Upper lobe of right lung (tissue), 1 donor: Measurements from ENCODE around the gene TMEM72. TPM values are rescaled to one million over a fixed set of nuclear protein-coding genes. Genes with fewer than 3 reads are reported as not detected.
A peak's percentile ranks its signal among the peaks of the same experiment; 100 is the strongest.

Source experiments
- ATAC-seq: fragments of 200-7000 bp; cut with Tn5 transposase; one replicate; pipeline ENCODE4 v1.9.1; 2020; ENCODE audit warnings: mild to moderate bottlenecking, moderate library complexity
- DNase-seq: peaks from one replicate; pipeline ENCODE4 v3.0.0-alpha.2; 2020
- H3K27ac ChIP-seq: fragments of 200-600 bp; one replicate; pipeline ENCODE4 v1.8.0; 2022
- H3K27me3 ChIP-seq: fragments of 200-600 bp; one replicate; pipeline ENCODE4 v1.8.0; 2022; ENCODE audit warnings: mild to moderate bottlenecking
- H3K36me3 ChIP-seq: fragments of 200-600 bp; one replicate; pipeline ENCODE4 v1.8.0; 2022
- H3K4me1 ChIP-seq: fragments of 200-600 bp; one replicate; pipeline ENCODE4 v1.8.0; 2022
- H3K4me3 ChIP-seq: fragments of 200-600 bp; one replicate; pipeline ENCODE4 v1.8.0; 2022; ENCODE audit warnings: mild to moderate bottlenecking
- H3K9me3 ChIP-seq: fragments of 200-600 bp; one replicate; pipeline ENCODE4 v1.8.0; 2022
- CTCF ChIP-seq: fragments of 200-600 bp; IDR thresholded peaks from one replicate; pipeline ENCODE4 v1.8.0; 2022; ENCODE audit warnings: antibody characterized with exemption
- intact Hi-C: fragments of 100-400 bp; cut with DNase I; formaldehyde crosslinking; loops from one replicate; pipeline ENCODE4 v1.11.0; 2022
- total RNA-seq: library from RNA; stranded (reverse); fragmentation: NEBNext Ultra II Directional; extraction: Animal tissue kit (Norgen Biotek cat#: 25700); gene quantifications from one replicate; pipeline ENCODE4 v1.2.1, GENCODE V29; 2021
- donor health status: DM: no; HTN: yes; CAD: no; lungs with severe emphysema.

The TMEM72 gene
- total RNA-seq, 1 donor from 2014 or later: not detected

DNA sequence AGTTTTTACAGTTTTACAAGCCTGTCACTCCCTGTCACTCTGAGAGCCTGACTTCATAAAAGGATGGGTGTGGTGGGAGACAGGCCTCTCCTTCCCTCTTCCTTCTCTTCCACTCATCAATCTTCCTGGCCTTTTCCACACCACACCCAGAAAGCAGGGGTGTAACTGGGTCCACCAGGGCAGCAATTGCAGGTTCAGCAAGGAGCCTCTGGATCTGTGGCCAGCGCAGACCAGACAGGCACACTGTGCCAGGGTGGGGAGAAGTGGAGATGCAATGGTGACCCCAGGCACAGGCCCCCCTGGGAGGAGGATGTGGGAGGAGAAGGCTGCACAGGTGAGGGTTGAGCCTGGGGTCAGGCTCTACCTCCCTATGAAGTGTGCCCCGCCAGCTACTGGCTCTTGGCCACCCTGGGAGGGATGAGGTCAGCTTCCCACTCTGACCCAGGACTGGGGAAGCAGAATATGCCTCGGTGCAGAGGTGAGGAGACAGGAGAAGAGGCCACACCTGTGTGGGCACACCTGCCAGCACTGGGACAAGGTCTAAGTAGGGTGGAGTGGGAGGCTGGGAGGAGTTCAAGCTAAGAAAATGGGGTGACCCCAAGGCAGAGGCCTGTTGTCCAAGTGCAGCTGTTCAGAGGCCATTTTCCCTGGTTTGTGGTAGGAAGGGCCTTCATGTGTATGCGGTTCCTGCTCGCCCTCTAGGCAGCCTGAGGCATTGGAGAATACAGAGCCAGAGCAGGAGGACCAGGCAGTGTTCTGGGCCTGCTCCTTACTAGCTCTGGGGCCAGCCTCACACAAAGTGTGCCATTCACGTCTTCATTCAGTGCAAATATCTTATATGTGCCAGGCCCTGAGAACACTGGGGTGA is 20.2 kb upstream of the TMEM72 start:
- peak; percentile 9 for ATAC-seq

DNA sequence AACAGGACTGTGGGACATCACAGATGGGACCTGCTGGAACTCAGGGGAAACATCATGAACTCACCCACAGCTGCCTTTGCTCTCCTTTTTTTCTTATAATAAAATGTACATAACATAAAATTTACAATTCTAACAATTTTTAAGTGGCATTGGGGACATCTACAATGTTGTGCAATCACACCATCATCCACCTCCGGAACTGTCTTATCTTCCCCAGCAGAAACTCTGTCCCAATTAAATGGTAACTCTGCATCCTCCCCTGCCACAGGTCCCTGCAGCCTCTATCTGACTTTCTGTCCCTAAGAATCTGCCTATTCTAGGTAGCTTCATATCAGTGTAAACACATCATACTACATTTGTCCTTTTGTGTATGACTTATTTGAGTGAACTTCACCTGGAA is 19.4 kb upstream of the TMEM72 start:
- Histone ChIP-seq H3K27me3 (no peaks in the 10 kb centered on the region), H3K4me1 (no peaks in the 10 kb centered on the region), H3K9me3 (no peaks in the 10 kb centered on the region), H3K27ac (no peak overlapping the region), H3K4me3 (no peak overlapping the region), H3K36me3 (no peaks in the 10 kb centered on the region)
- ATAC-seq (no peak), DNase-seq (no peak)
- intact Hi-C loops: no loop called here
- TF ChIP-seq CTCF: no peak

More for the DNA sequence above, 20.2 kb upstream of the TMEM72 start:
- no peak for DNase-seq
- intact Hi-C loops: no loop called here
- no peak for TF ChIP-seq CTCF
- no peaks in the 10 kb centered on the region for H3K36me3 ChIP-seq
- no peaks in the 10 kb centered on the region for H3K4me1 ChIP-seq
- H3K27ac ChIP-seq: no peak overlapping the region
- H3K4me3 ChIP-seq: no peak overlapping the region
- H3K9me3 ChIP-seq: no peaks in the 10 kb centered on the region
- H3K27me3 ChIP-seq: no peaks in the 10 kb centered on the region

DNA sequence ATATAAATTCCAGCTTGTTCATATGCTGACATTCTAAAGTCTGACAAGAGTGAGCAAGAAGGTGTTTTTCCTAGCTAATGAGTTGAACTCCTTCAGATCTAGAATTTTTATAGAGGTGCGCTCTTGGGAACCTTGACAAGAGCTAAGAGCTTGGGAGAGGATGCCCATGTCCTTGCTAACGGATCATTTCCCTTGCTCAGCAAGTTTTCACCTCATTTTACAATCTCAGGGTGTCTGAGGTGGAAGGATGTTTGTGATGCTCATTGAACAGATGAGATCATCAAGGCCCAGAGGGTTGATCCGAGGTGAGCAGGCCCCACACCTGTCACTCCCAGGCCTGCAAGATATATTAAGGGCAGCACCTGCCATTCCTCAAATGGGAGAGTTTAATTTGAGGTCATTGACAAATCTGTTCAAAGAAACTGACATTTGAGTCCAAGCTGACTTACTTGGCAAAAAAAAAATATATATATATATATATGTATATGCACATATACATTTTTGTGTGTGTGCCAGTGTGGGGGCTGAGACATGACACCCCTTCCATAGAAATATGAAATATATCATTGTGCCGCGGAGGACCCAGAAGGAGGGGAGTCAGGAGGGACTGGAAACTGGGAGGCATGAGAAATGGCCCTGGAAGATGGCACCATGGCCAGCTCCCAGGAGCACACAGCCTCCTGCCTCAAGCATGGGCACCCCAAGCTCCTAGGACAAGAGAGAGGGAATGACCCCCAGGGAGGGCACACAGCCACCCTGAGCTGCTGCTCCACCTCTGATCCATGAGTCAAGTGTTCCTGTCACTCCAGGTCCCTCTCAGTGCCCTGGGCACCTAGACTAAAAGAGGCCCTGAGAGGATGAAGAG is 17.3 kb upstream of the TMEM72 start:
- no peak for ATAC-seq
- intact Hi-C loops: no loop called here
- no peak for DNase-seq
- no peaks in the 10 kb centered on the region for H3K36me3 ChIP-seq
- no peaks in the 10 kb centered on the region for H3K4me1 ChIP-seq
- no peak for TF ChIP-seq CTCF
- H3K27me3 ChIP-seq: no peaks in the 10 kb centered on the region
- H3K9me3 ChIP-seq: no peaks in the 10 kb centered on the region
- no peak overlapping the region for H3K4me3 ChIP-seq
- no peak overlapping the region for H3K27ac ChIP-seq

GRCh38 chr10:44894691-44895090 is 16.4 kb upstream of the TMEM72 start:
- no peaks in the 10 kb centered on the region for H3K27me3 ChIP-seq
- ATAC-seq (no peak), DNase-seq (no peak)
- TF ChIP-seq CTCF: no peak
- H3K36me3 ChIP-seq: no peaks in the 10 kb centered on the region
- no peak overlapping the region for H3K4me3 ChIP-seq
- H3K9me3 ChIP-seq: no peaks in the 10 kb centered on the region
- intact Hi-C loops: no loop called here
- H3K4me1 ChIP-seq: no peaks in the 10 kb centered on the region
- no peak overlapping the region for H3K27ac ChIP-seq

GRCh38 chr10:44895280-44895679 is 15.9 kb upstream of the TMEM72 start:
- no peak for ATAC-seq
- Histone ChIP-seq H3K27me3 (no peaks in the 10 kb centered on the region), H3K9me3 (no peaks in the 10 kb centered on the region), H3K27ac (no peak overlapping the region), H3K4me1 (no peaks in the 10 kb centered on the region), H3K4me3 (no peak overlapping the region), H3K36me3 (no peaks in the 10 kb centered on the region)
- intact Hi-C loops: no loop called here
- DNase-seq: no peak
- no peak for TF ChIP-seq CTCF
